Ishikawa (cell line): ENCODE data around the gene VDR.
A peak's percentile ranks its signal among the peaks of the same experiment; 100 is the strongest.

Experiments used
- RAD21 ChIP-seq: IDR thresholded peaks from 2 replicates; pipeline ENCODE4 v1.6.1; 2012; ENCODE audit warnings: low read depth
- TCF12 ChIP-seq: IDR thresholded peaks from 2 replicates; pipeline ENCODE4 v1.6.1; 2012; ENCODE audit warnings: low read depth
- YY1 ChIP-seq: IDR thresholded peaks from 2 replicates; pipeline ENCODE4 v1.6.1; 2012; ENCODE audit warnings: low read depth
- ZBTB7A ChIP-seq: IDR thresholded peaks from 2 replicates; pipeline ENCODE4 v1.6.1; 2012; ENCODE audit warnings: low read depth
- TF ChIP-seq, protein P1 (sequence below): IDR thresholded peaks from 2 replicates; pipeline ENCODE4 v1.6.1; 2012
- TF ChIP-seq, protein P2 (sequence below): IDR thresholded peaks from 2 replicates; pipeline ENCODE4 v1.6.1; 2012; ENCODE audit warnings: low read depth, mild to moderate bottlenecking

DNA sequence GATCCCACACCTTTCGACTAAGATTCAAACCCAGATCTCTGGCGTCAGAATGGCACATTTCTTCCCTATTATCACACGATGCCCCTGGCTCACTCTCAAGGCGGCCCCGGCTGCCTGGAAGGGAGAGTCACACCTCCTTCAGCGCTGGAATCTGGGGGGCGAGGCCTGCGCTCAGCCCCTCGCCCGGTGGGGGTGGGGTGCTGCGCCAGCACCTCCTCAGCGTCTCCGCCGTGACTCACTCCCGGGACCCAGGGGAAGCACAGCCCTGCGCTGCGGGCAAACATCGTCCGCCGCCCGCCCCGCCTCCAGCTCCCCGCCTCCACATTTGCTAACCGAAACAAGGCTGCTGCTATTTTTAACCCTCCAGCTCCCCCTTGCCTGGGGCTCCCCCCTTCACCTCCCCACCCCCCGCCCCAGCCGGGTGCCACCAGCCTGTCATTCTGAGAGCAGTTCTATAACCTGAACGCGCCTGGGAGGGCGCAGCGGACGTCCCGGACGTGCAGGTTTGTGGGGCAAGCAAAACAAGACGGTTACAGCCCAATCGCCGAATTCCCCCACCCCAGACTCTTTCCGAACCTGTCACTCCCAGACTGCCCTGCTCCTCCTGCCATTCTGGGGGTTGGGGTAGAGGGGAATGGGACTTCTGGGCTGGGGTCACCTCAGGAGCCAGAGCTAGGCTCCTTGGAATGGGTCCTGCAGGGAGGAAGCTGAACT is 91.8 kb downstream of the VDR start:
- TF ChIP-seq ZBTB7A (0 out of 2 replicates have a peak, but pooled peaks have one; percentile 21), RAD21 (no peak), TCF12 (no peak), YY1 (no peak)
- TF ChIP-seq, protein P1, sequence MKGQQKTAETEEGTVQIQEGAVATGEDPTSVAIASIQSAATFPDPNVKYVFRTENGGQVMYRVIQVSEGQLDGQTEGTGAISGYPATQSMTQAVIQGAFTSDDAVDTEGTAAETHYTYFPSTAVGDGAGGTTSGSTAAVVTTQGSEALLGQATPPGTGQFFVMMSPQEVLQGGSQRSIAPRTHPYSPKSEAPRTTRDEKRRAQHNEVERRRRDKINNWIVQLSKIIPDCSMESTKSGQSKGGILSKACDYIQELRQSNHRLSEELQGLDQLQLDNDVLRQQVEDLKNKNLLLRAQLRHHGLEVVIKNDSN = no peak
- TF ChIP-seq, protein P2, sequence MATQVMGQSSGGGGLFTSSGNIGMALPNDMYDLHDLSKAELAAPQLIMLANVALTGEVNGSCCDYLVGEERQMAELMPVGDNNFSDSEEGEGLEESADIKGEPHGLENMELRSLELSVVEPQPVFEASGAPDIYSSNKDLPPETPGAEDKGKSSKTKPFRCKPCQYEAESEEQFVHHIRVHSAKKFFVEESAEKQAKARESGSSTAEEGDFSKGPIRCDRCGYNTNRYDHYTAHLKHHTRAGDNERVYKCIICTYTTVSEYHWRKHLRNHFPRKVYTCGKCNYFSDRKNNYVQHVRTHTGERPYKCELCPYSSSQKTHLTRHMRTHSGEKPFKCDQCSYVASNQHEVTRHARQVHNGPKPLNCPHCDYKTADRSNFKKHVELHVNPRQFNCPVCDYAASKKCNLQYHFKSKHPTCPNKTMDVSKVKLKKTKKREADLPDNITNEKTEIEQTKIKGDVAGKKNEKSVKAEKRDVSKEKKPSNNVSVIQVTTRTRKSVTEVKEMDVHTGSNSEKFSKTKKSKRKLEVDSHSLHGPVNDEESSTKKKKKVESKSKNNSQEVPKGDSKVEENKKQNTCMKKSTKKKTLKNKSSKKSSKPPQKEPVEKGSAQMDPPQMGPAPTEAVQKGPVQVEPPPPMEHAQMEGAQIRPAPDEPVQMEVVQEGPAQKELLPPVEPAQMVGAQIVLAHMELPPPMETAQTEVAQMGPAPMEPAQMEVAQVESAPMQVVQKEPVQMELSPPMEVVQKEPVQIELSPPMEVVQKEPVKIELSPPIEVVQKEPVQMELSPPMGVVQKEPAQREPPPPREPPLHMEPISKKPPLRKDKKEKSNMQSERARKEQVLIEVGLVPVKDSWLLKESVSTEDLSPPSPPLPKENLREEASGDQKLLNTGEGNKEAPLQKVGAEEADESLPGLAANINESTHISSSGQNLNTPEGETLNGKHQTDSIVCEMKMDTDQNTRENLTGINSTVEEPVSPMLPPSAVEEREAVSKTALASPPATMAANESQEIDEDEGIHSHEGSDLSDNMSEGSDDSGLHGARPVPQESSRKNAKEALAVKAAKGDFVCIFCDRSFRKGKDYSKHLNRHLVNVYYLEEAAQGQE = no peak
